K562 (cell line): ENCODE measurements around the gene ARHGAP26. TPM values are rescaled to one million over a fixed set of nuclear protein-coding genes. Genes with fewer than 3 reads are reported as not detected.

Source experiments
- ATAC-seq: fragments of 200-7000 bp; cut with Tn5 transposase; 3 replicates; pipeline ENCODE4 v1.9.1; 2020; ENCODE audit warnings: moderate library complexity
- BruUV-seq: library from RNA; stranded (reverse); fragments of 400-500 nt; replicated peaks from 2 replicates; lab custom pipeline; 2021; lab: Mats Ljungman, UMichigan
- CTCF ChIA-PET: fragments of 300-600 bp; formaldehyde crosslinking; extraction: SDS; loops from one replicate; lab custom pipeline; 2021; ENCODE audit warnings: low intra/inter-chr PET ratio; lab: Yijun Ruan, JAX
- POLR2A ChIA-PET: fragments of 300-600, 350-650 bp; sonication (Branson Sonifier 250); formaldehyde crosslinking; extraction: SDS; loops from one replicate; lab custom pipeline; 2021; ENCODE audit warnings: antibody characterized with exemption, inconsistent platforms; lab: Yijun Ruan, JAX
- DNase-seq, 4 experiments: peaks; one replicate each; pipeline versions ENCODE4 v3.0.0 to v3.0.0-alpha.2; 2011 to 2018; ENCODE audit warnings: low spot score in 3 of 4, mixed read lengths in 3 of 4; ENCODE audit errors: extremely low read depth in 1 of 4
- FAIRE-seq: peaks from 2 replicates; lab custom pipeline; 2011; peaks lifted over from hg19 to GRCh38; lab: Jason Lieb, UNC
- H2AFZ ChIP-seq: 2 replicates; pipeline ENCODE4 v1.6.0; 2011; ENCODE audit warnings: low read depth, low read length, control low read depth, inconsistent platforms
- H3K27ac ChIP-seq: fragments of 200-600 bp; 3 replicates; pipeline ENCODE4 v1.8.0; 2011; ENCODE audit warnings: low read depth, mild to moderate bottlenecking, control low read depth, inconsistent platforms, low read length, moderate library complexity, mixed read lengths; ENCODE audit errors: extremely low read depth
- H3K27me3 ChIP-seq, 2 experiments: fragments of 300-600 bp in 1 of 2; 2 replicates in 1 of 2; 3 replicates in 1 of 2; pipeline versions ENCODE4 v1.6.0 to v1.8.0; 2011; ENCODE audit warnings: inconsistent platforms in 2 of 2, low read length in 2 of 2, mild to moderate bottlenecking in 1 of 2, mixed read lengths in 1 of 2, moderate library complexity in 1 of 2; ENCODE audit not compliant: control insufficient read depth in 2 of 2, insufficient read depth in 2 of 2
- H3K36me3 ChIP-seq: fragments of 300-600 bp; 3 replicates; pipeline ENCODE4 v1.8.0; 2011; ENCODE audit warnings: mild to moderate bottlenecking, low read length, inconsistent platforms; ENCODE audit not compliant: control insufficient read depth, insufficient read depth
- H3K4me1 ChIP-seq, 2 experiments: fragments of 200-600 bp in 1 of 2; replicated peaks in 1 of 2; 2 replicates in 1 of 2; 3 replicates in 1 of 2; pipeline versions ENCODE4 v1.5.1 to v1.8.0; 2011; ENCODE audit warnings: inconsistent platforms in 2 of 2, low read length in 2 of 2, mild to moderate bottlenecking in 1 of 2, mixed read lengths in 1 of 2, moderate library complexity in 1 of 2; ENCODE audit not compliant: control insufficient read depth in 2 of 2, insufficient read depth in 2 of 2
- H3K4me2 ChIP-seq: 2 replicates; pipeline ENCODE4 v1.6.1; 2011; ENCODE audit warnings: low read length, control low read depth, inconsistent platforms, mixed read lengths; ENCODE audit not compliant: insufficient read depth
- H3K4me3 ChIP-seq: fragments of 200-600 bp; sonication (generic), shearing (Covaris generic); 2 replicates; pipeline ENCODE4 v1.5.1; 2016; ENCODE audit warnings: control low read depth, inconsistent platforms
- H3K79me2 ChIP-seq: fragments of 200-600 bp; 3 replicates; pipeline ENCODE4 v1.8.0; 2011; ENCODE audit warnings: low read length, inconsistent platforms; ENCODE audit not compliant: control insufficient read depth, insufficient read depth
- H3K9ac ChIP-seq, 2 experiments: 2 replicates each; pipeline versions ENCODE4 v1.6.0 to v1.6.1; 2011; ENCODE audit warnings: low read depth in 2 of 2, low read length in 2 of 2, control low read depth in 1 of 2, inconsistent platforms in 1 of 2, mild to moderate bottlenecking in 1 of 2, mixed read lengths in 1 of 2; ENCODE audit not compliant: insufficient read depth in 1 of 2
- H3K9me1 ChIP-seq: one replicate; pipeline ENCODE4 v1.6.0; 2011; ENCODE audit warnings: inconsistent platforms, mild to moderate bottlenecking, low read length, moderate library complexity; ENCODE audit not compliant: control insufficient read depth, insufficient read depth
- H3K9me3 ChIP-seq: replicated peaks from 2 replicates; pipeline ENCODE4 v1.5.1; 2011; ENCODE audit warnings: low read depth, low read length, inconsistent platforms; ENCODE audit not compliant: control insufficient read depth, insufficient read depth
- H4K20me1 ChIP-seq: replicated peaks from 2 replicates; pipeline ENCODE4 v1.6.1; 2011; ENCODE audit warnings: low read length, inconsistent platforms, mixed read lengths; ENCODE audit not compliant: control insufficient read depth, insufficient read depth
- BHLHE40 ChIP-seq: IDR thresholded peaks from 2 replicates; pipeline ENCODE4 v1.6.1; 2011; ENCODE audit warnings: low read length, improper control_type of control experiment
- CSDE1 ChIP-seq, 2 experiments: fragments of 450-650 bp; IDR thresholded peaks; 2 replicates each; pipeline ENCODE4 v1.6.1; 2016; ENCODE audit warnings: mild to moderate bottlenecking in 1 of 2
- ELK1 ChIP-seq: sonication (generic); formaldehyde crosslinking; IDR thresholded peaks from 2 replicates; pipeline ENCODE4 v1.8.1; 2022; ENCODE audit warnings: missing genetic modification reagents
- KHSRP ChIP-seq: fragments of 450-650 bp; IDR thresholded peaks from 2 replicates; pipeline ENCODE4 v1.6.1; 2017
- NONO ChIP-seq, 2 experiments: fragments of 200-400 bp in 1 of 2; fragments of 450-650 bp in 1 of 2; formaldehyde crosslinking in 1 of 2; IDR thresholded peaks; 2 replicates each; pipeline ENCODE4 v1.6.1; 2017; ENCODE audit warnings: low read depth in 2 of 2, mild to moderate bottlenecking in 2 of 2, moderate library complexity in 2 of 2, low read length in 1 of 2
- PPARD ChIP-seq: fragments of 250-450 bp; sonication (Bioruptor Pico); IDR thresholded peaks from 2 replicates; pipeline ENCODE4 v1.8.0; 2022; ENCODE audit warnings: inconsistent platforms, mild to moderate bottlenecking, moderate library complexity
- SIX5 ChIP-seq, 2 experiments: IDR thresholded peaks; 2 replicates each; pipeline ENCODE4 v1.6.1; 2011; ENCODE audit warnings: low read length in 2 of 2, borderline replicate concordance in 1 of 2, low read depth in 1 of 2, mild to moderate bottlenecking in 1 of 2, moderate library complexity in 1 of 2; ENCODE audit not compliant: insufficient read depth in 1 of 2
- SMARCC2 ChIP-seq: fragments of 450-650 bp; IDR thresholded peaks from 2 replicates; pipeline ENCODE4 v1.6.1; 2017; ENCODE audit warnings: antibody characterized with exemption, moderate library complexity, mild to moderate bottlenecking, low read depth
- U2AF1 ChIP-seq: fragments of 200-400 bp; formaldehyde crosslinking; optimal IDR thresholded peaks from 2 replicates; pipeline ENCODE3; 2017; ENCODE audit warnings: mild to moderate bottlenecking, low read depth, low read length, moderate library complexity
- ZNF146 ChIP-seq: IDR thresholded peaks from one replicate; pipeline ENCODE4 v1.6.1; 2018; ENCODE audit warnings: missing compliant biosample characterization; ENCODE audit not compliant: unreplicated experiment
- WGBS: fragments of 100-300 bp; shearing (Covaris generic); methylation state at CpG from one replicate; pipeline ENCODE4 v1.1.6; 2016; ENCODE audit warnings: low coverage, mixed read lengths; ENCODE audit not compliant: insufficient coverage; ENCODE audit errors: missing lambda C conversion rate; 5-methylcytosine and 5-hydroxymethylcytosine counted together
- in situ Hi-C: fragments of 300-500 bp; cut with MboI; formaldehyde crosslinking; loops from 4 replicates; pipeline ENCODE4 v1.15.0; 2018; ENCODE audit warnings: inconsistent platforms, mixed read lengths
- intact Hi-C: fragments of 100-400 bp; cut with micrococcal nuclease; formaldehyde crosslinking; loops from 2 replicates; pipeline ENCODE4 v1.14.2; 2022
- polyA plus RNA-seq, 8 experiments: library from polyadenylated mRNA; depleted of rRNA in 4 of 8; stranded (reverse) in 5 of 8; unstranded in 3 of 8; fragments of >200 nt; fragmentation: Nextera tagmentation in 2 of 8; fragmentation: Illumina TruSeq in 1 of 8; extraction: Ambion mirVana in 2 of 8; extraction: Trizol in 1 of 8; gene quantifications; 2 replicates each; pipeline versions ENCODE4 v1.2.1 to v1.2.3, GENCODE V29; 2011 to 2014; ENCODE audit warnings: inconsistent platforms in 1 of 8, missing spikeins in 1 of 8
- total RNA-seq, 7 experiments: library from RNA; depleted of rRNA in 6 of 7; stranded (reverse); fragments of >200 nt in 6 of 7; fragmentation: Illumina TruSeq in 2 of 7; extraction: Trizol in 2 of 7; gene quantifications; 2 replicates each; pipeline versions ENCODE4 v1.2.1 to v1.2.3, GENCODE V29; 2011 to 2021; ENCODE audit warnings: low replicate concordance in 1 of 7

The ARHGAP26 gene
- total and polyA plus RNA-seq, 9 of the 15 experiments (the other 6 are each of a cell fraction or from before 2014, with no cell fraction given): 0.13 to 1.1 (median 0.55) TPM

GRCh38 chr5:143062379-143062778 lies 292.2 kb downstream of the ARHGAP26 start (continued):
- TF ChIP-seq ELK1 (CRISPR knock-in tag) (no peak), SMARCC2 (no peak)

- in situ Hi-C loops (no loop called here), intact Hi-C loops (no loop called here)
- no peaks in the 10 kb centered on the region; a peak in 1 of 5 replicates for H3K4me1 ChIP-seq
- H3K4me2 ChIP-seq: no peak overlapping the region
- ChIA-PET CTCF (no interaction called here), POLR2A (interaction anchor here (0.7 kb wide), 1 partner anchor 232 kb away, joined by 4 read pairs; no protein-coding TSS in a partner anchor)
- H3K27ac ChIP-seq: no peak overlapping the region
- H3K36me3 ChIP-seq: no peaks in the 10 kb centered on the region
- no peak overlapping the region for H3K9ac ChIP-seq
- H3K9me3 ChIP-seq: no peaks in the 10 kb centered on the region
- TF ChIP-seq KHSRP: no peak
- no peak for TF ChIP-seq PPARD (CRISPR knock-in tag)
- TF ChIP-seq CSDE1 (IDR thresholded peaks at IDR 0.05): no peak
- TF ChIP-seq U2AF1: no peak
- no peak for TF ChIP-seq NONO (IDR thresholded peaks at IDR 0.05; ENCODE audit: low read depth in 2 of 2, low read length in 1 of 2)
- no peak for TF ChIP-seq SIX5 (IDR thresholded peaks at IDR 0.05; ENCODE audit: borderline replicate concordance in 1 of 2, insufficient read depth in 1 of 2, low read depth in 1 of 2, low read length in 2 of 2)
- TF ChIP-seq ZNF146 (CRISPR knock-in tag): no peak
- TF ChIP-seq BHLHE40: no peak
- no peak for DNase-seq
- no TSS peak for BruUV-seq
- H4K20me1 ChIP-seq: no peaks in the 10 kb centered on the region
- FAIRE-seq: no peak
- H3K27me3 ChIP-seq: peaks cover 7 to 15% of the 10 kb centered on the region in 2 experiments; a peak in 2 of 5 replicates
- no peaks in the 10 kb centered on the region for H3K79me2 ChIP-seq
- 0% methylated on average over 7 of the region's 7 CpGs for WGBS
- no peak overlapping the region for H3K4me3 ChIP-seq
- ATAC-seq: no peak
- no peak overlapping the region for H2AFZ ChIP-seq
- no peaks in the 10 kb centered on the region for H3K9me1 ChIP-seq
Observed at GRCh38 chr5:143063175-143063970, 293.2 kb downstream of the ARHGAP26 start.
